Measurements from ENCODE around the gene CYTL1.

- TF ChIP-seq CTCF (IDR thresholded peaks at IDR 0.05 in 8 of 11, conservative IDR thresholded peaks at IDR 0.05 in 3 of 11) (no peak), POLR2A (IDR thresholded peaks at IDR 0.05) (no peak), POLR2AphosphoS5 (IDR thresholded peaks at IDR 0.05) (no peak)
These were observed 6.3 kb downstream of the CYTL1 start for GRCh38 chr4:5012958-5013357.
